Endothelial cell of umbilical vein (primary cell): ENCODE measurements around the gene PKNOX2. TPM values are rescaled to one million over a fixed set of nuclear protein-coding genes. Genes with fewer than 3 reads are reported as not detected.

Source experiments
- BruUV-seq: library from RNA; stranded (reverse); fragments of 400-500 nt; replicated peaks from 2 replicates; lab custom pipeline; 2021; lab: Mats Ljungman, UMichigan
- CTCF ChIA-PET: fragments of 300-600, 350-600 bp; sonication (Branson Sonifier 250); formaldehyde crosslinking; loops from one replicate; lab custom pipeline; 2021; ENCODE audit warnings: antibody characterized with exemption, inconsistent platforms; lab: Charles Lee
- POLR2A ChIA-PET: fragments of 300-600, 350-600 bp; sonication (Branson Sonifier 250); formaldehyde crosslinking; loops from one replicate; lab custom pipeline; 2021; ENCODE audit warnings: antibody characterized with exemption, inconsistent platforms; lab: Charles Lee
- DNase-seq: peaks from one replicate; pipeline ENCODE4 v3.0.0-alpha.2; 2011; ENCODE audit warnings: low read depth, low spot score
- FAIRE-seq: peaks from 2 replicates; lab custom pipeline; 2011; peaks lifted over from hg19 to GRCh38; lab: Jason Lieb, UNC
- H2AFZ ChIP-seq: 2 replicates; pipeline ENCODE4 v1.6.0; 2012; ENCODE audit warnings: low read depth, low read length, control low read depth, inconsistent platforms
- H3K27ac ChIP-seq: 2 replicates; pipeline ENCODE4 v1.5.1; 2011; ENCODE audit warnings: low read depth, mild to moderate bottlenecking, control low read depth, low read length, moderate library complexity; ENCODE audit not compliant: insufficient read depth
- H3K27me3 ChIP-seq, 2 experiments: 2 replicates each; pipeline versions ENCODE4 v1.6.0 to v1.6.1; 2011; ENCODE audit warnings: low read length in 2 of 2, mixed read lengths in 1 of 2; ENCODE audit not compliant: control insufficient read depth in 2 of 2, insufficient read depth in 2 of 2
- H3K36me3 ChIP-seq, 2 experiments: 2 replicates in 1 of 2; 3 replicates in 1 of 2; pipeline ENCODE4 v1.5.1; 2011; ENCODE audit warnings: low read length in 2 of 2, mild to moderate bottlenecking in 1 of 2, moderate library complexity in 1 of 2; ENCODE audit not compliant: control insufficient read depth in 2 of 2, insufficient read depth in 2 of 2; ENCODE audit errors: extremely low read depth in 1 of 2
- H3K4me1 ChIP-seq: 3 replicates; pipeline ENCODE4 v1.5.1; 2011; ENCODE audit warnings: mild to moderate bottlenecking, low read length; ENCODE audit not compliant: control insufficient read depth, insufficient read depth; ENCODE audit errors: extremely low read depth
- H3K4me2 ChIP-seq: 2 replicates; pipeline ENCODE4 v1.6.1; 2011; ENCODE audit warnings: low read length, control low read depth, mixed read lengths; ENCODE audit not compliant: insufficient read depth
- H3K4me3 ChIP-seq, 3 experiments: fragments of 200-600 bp in 1 of 3; sonication (generic), shearing (Covaris generic) in 1 of 3; replicated peaks in 1 of 3; 2 replicates each; pipeline ENCODE4 v1.5.1; 2011 to 2016; ENCODE audit warnings: control low read depth in 3 of 3, low read length in 3 of 3, mild to moderate bottlenecking in 2 of 3, inconsistent platforms in 1 of 3, low read depth in 1 of 3, moderate library complexity in 1 of 3; ENCODE audit not compliant: insufficient read depth in 1 of 3
- H3K79me2 ChIP-seq: 2 replicates; pipeline ENCODE4 v1.6.0; 2012; ENCODE audit warnings: low read length, inconsistent platforms; ENCODE audit not compliant: control insufficient read depth, insufficient read depth
- H3K9ac ChIP-seq: replicated peaks from 2 replicates; pipeline ENCODE3; 2011; ENCODE audit warnings: low read length, control low read depth; ENCODE audit not compliant: insufficient read depth; ENCODE audit errors: extremely low read depth
- H3K9me1 ChIP-seq: replicated peaks from 3 replicates; pipeline ENCODE4 v1.6.0; 2011; ENCODE audit warnings: mild to moderate bottlenecking, low read length; ENCODE audit not compliant: control insufficient read depth, insufficient read depth; ENCODE audit errors: extremely low read depth
- H3K9me3 ChIP-seq: replicated peaks from 2 replicates; pipeline ENCODE4 v1.5.1; 2012; ENCODE audit warnings: low read length, inconsistent platforms; ENCODE audit not compliant: control insufficient read depth, insufficient read depth
- H4K20me1 ChIP-seq: replicated peaks from 2 replicates; pipeline ENCODE3; 2011; ENCODE audit warnings: mild to moderate bottlenecking, low read length; ENCODE audit not compliant: control insufficient read depth, insufficient read depth; ENCODE audit errors: extremely low read depth
- CTCF ChIP-seq, 2 donors: IDR thresholded peaks; 1 replicate in 1 of 2; 2 replicates in 1 of 2; pipeline ENCODE4 v1.5.1; 2011; ENCODE audit warnings: low read length in 2 of 2, mild to moderate bottlenecking in 2 of 2, moderate library complexity in 2 of 2, control low read depth in 1 of 2, inconsistent platforms in 1 of 2, low read depth in 1 of 2; ENCODE audit not compliant: insufficient read depth in 1 of 2; ENCODE audit errors: extremely low read depth in 1 of 2
- EZH2 ChIP-seq: IDR thresholded peaks from 2 replicates; pipeline ENCODE4 v1.6.1; 2012; ENCODE audit warnings: borderline replicate concordance, low read depth, mild to moderate bottlenecking, moderate library complexity, low read length, inconsistent platforms; ENCODE audit not compliant: severe bottlenecking
- FOS ChIP-seq: IDR thresholded peaks from 2 replicates; pipeline ENCODE4 v1.6.1; 2011; ENCODE audit warnings: mild to moderate bottlenecking, low read length, moderate library complexity, borderline replicate concordance; ENCODE audit not compliant: insufficient read depth
- GATA2 ChIP-seq: IDR thresholded peaks from 2 replicates; pipeline ENCODE4 v1.7.0; 2011; ENCODE audit warnings: low read depth, mild to moderate bottlenecking, moderate library complexity, mixed read lengths, low read length; ENCODE audit not compliant: insufficient read length, insufficient read depth
- JUN ChIP-seq: IDR thresholded peaks from 2 replicates; pipeline ENCODE4 v1.6.1; 2011; ENCODE audit warnings: borderline replicate concordance, low read depth; ENCODE audit not compliant: insufficient read length, insufficient read depth
- MAX ChIP-seq: IDR thresholded peaks from 2 replicates; pipeline ENCODE4 v1.6.1; 2011; ENCODE audit not compliant: insufficient read depth, insufficient read length
- MYC ChIP-seq: IDR thresholded peaks from one replicate; pipeline ENCODE4 v1.6.1; 2011; ENCODE audit warnings: mild to moderate bottlenecking, low read depth, low read length
- POLR2A ChIP-seq: IDR thresholded peaks from 2 replicates; pipeline ENCODE4 v1.6.1; 2012; ENCODE audit warnings: low read depth, mild to moderate bottlenecking, control low read depth, low read length
- POLR2AphosphoS5 ChIP-seq: IDR thresholded peaks from 2 replicates; pipeline ENCODE4 v1.6.1; 2012; ENCODE audit warnings: low read depth, mild to moderate bottlenecking, control low read depth, low read length, moderate library complexity; ENCODE audit not compliant: insufficient read depth
- dilution Hi-C: fragments of 300-500 bp; cut with MboI; formaldehyde crosslinking; loops from one replicate; pipeline ENCODE4 v1.15.0; 2019; ENCODE audit warnings: low sequenced_read_pairs; ENCODE audit not compliant: extremely low pct_ligation_motif_present
- intact Hi-C: fragments of 100-400 bp; cut with micrococcal nuclease; formaldehyde crosslinking; loops from one replicate; pipeline ENCODE4 v1.10.0; 2022
- polyA plus RNA-seq, 4 experiments: library from polyadenylated mRNA; depleted of rRNA in 3 of 4; stranded (reverse) in 3 of 4; unstranded in 1 of 4; fragments of >200 nt; gene quantifications; 2 replicates each; pipeline versions ENCODE4 v1.2.1 to v1.2.3, GENCODE V29; 2011 to 2012; ENCODE audit warnings: missing spikeins in 1 of 4
- total RNA-seq: library from RNA; stranded (reverse); gene quantifications from 2 replicates; pipeline ENCODE4 v1.2.3, GENCODE V29; 2021

Gene PKNOX2
- total and polyA plus RNA-seq, 2 donors (not counting 3 experiments of a cell fraction or from before 2014, with no cell fraction given): 0.11 to 0.91 TPM

- dilution Hi-C loops (no loop called here), intact Hi-C loops (no loop called here)
- H3K27me3 ChIP-seq: no peaks in the 10 kb centered on the region
- no peak overlapping the region for H3K4me2 ChIP-seq
- DNase-seq (no peak), FAIRE-seq (no peak)
- H3K4me3 ChIP-seq: no peak overlapping the region
- no peaks in the 10 kb centered on the region for H3K9me1 ChIP-seq
- H2AFZ ChIP-seq: no peak overlapping the region
- POLR2A ChIA-PET: no interaction called here
- CTCF ChIA-PET: interaction anchor here (0.8 to 2.1 kb wide), 19 partner anchors 8 to 273 kb away, joined by 3 to 16 read pairs (median 4); partner anchors contain the start of gene PKNOX2
- H3K79me2 ChIP-seq: no peaks in the 10 kb centered on the region
- H4K20me1 ChIP-seq: no peaks in the 10 kb centered on the region
- no peak overlapping the region for H3K27ac ChIP-seq
- no TSS peak for BruUV-seq
- no peak for TF ChIP-seq FOS
- TF ChIP-seq MAX: no peak
- TF ChIP-seq EZH2: no peak
- H3K4me1 ChIP-seq: peaks cover 4% of the 10 kb centered on the region
- no peak overlapping the region for H3K9ac ChIP-seq
- H3K9me3 ChIP-seq: no peaks in the 10 kb centered on the region
- H3K36me3 ChIP-seq: no peaks in the 10 kb centered on the region
Measured at GRCh38 chr11:125364121-125364826, 199.7 kb downstream of the PKNOX2 start.

- Histone ChIP-seq H3K27ac (no peak overlapping the region), H3K27me3 (no peaks in the 10 kb centered on the region), H2AFZ (no peak overlapping the region), H3K4me1 (peaks cover 4% of the 10 kb centered on the region), H3K4me2 (no peak overlapping the region), H3K36me3 (no peaks in the 10 kb centered on the region), H3K9ac (no peak overlapping the region), H3K9me1 (no peaks in the 10 kb centered on the region), H3K4me3 (no peak overlapping the region), H3K79me2 (no peaks in the 10 kb centered on the region), H3K9me3 (no peaks in the 10 kb centered on the region), H4K20me1 (no peaks in the 10 kb centered on the region)
- intact Hi-C loops: no loop called here
- FAIRE-seq (no peak), DNase-seq (no peak)
- BruUV-seq: no TSS peak
- no peak for TF ChIP-seq JUN
- TF ChIP-seq FOS: no peak
- TF ChIP-seq EZH2: no peak
- TF ChIP-seq CTCF (IDR thresholded peaks at IDR 0.05; ENCODE audit: extremely low read depth in 1 of 2, insufficient read depth in 1 of 2, low read depth in 1 of 2, low read length in 2 of 2): no peak
- no peak for TF ChIP-seq MYC
- TF ChIP-seq POLR2AphosphoS5: no peak
- TF ChIP-seq MAX: no peak
- TF ChIP-seq GATA2: no peak
- TF ChIP-seq POLR2A: no peak
- dilution Hi-C loops: no loop called here
- ChIA-PET POLR2A (no interaction called here), CTCF (interaction anchor here (1.2 kb wide), 1 partner anchor 223 kb away, joined by 3 read pairs; no protein-coding TSS in a partner anchor)
Measured at GRCh38 chr11:125365196-125365931, 200.8 kb downstream of the PKNOX2 start.
